DOHH2 (cell line): Measurements from ENCODE around the gene SLC25A11.

ENCODE experiments used
- H3F3A ChIP-seq: fragments of 200-600 bp; sonication (generic), shearing (Covaris generic); 2 replicates; pipeline ENCODE4 v1.6.0; 2016; ENCODE audit warnings: antibody characterized with exemption, mild to moderate bottlenecking; ENCODE audit not compliant: control insufficient read depth, insufficient read depth
- H3K27ac ChIP-seq: fragments of 200-600 bp; sonication (generic); 2 replicates; pipeline ENCODE4 v1.5.1; 2014; ENCODE audit warnings: low read depth, mild to moderate bottlenecking, low read length, moderate library complexity
- H3K27me3 ChIP-seq: fragments of 200-600 bp; sonication (generic); 2 replicates; pipeline ENCODE4 v1.6.1; 2014; ENCODE audit warnings: mild to moderate bottlenecking, low read length, mixed read lengths; ENCODE audit not compliant: control insufficient read depth
- H3K36me3 ChIP-seq: fragments of 200-600 bp; sonication (generic); 2 replicates; pipeline ENCODE4 v1.6.1; 2014; ENCODE audit warnings: mild to moderate bottlenecking, low read length, moderate library complexity, mixed read lengths; ENCODE audit not compliant: control insufficient read depth
- H3K4me1 ChIP-seq: fragments of 200-600 bp; sonication (generic); 2 replicates; pipeline ENCODE4 v1.6.1; 2014; ENCODE audit warnings: mild to moderate bottlenecking, low read length, mixed read lengths; ENCODE audit not compliant: control insufficient read depth
- H3K4me2 ChIP-seq: fragments of 200-600 bp; sonication (generic); 2 replicates; pipeline ENCODE4 v1.6.0; 2014; ENCODE audit warnings: mild to moderate bottlenecking, low read length, moderate library complexity
- H3K4me3 ChIP-seq: fragments of 200-600 bp; sonication (generic); 2 replicates; pipeline ENCODE4 v1.5.1; 2014; ENCODE audit warnings: mild to moderate bottlenecking, low read length, mixed read lengths
- H3K79me2 ChIP-seq: fragments of 200-600 bp; sonication (generic); 2 replicates; pipeline ENCODE4 v1.6.1; 2014; ENCODE audit warnings: mild to moderate bottlenecking, low read length, mixed read lengths; ENCODE audit not compliant: control insufficient read depth
- H3K9me2 ChIP-seq: fragments of 200-600 bp; sonication (generic); replicated peaks from 2 replicates; pipeline ENCODE4 v1.6.1; 2014; ENCODE audit warnings: mild to moderate bottlenecking, low read length, mixed read lengths; ENCODE audit not compliant: control insufficient read depth
- H3K9me3 ChIP-seq: fragments of 200-600 bp; sonication (generic); 2 replicates; pipeline ENCODE4 v1.6.1; 2014; ENCODE audit warnings: antibody characterized with exemption, low read length, mixed read lengths; ENCODE audit not compliant: control insufficient read depth, insufficient read depth
- H4K20me1 ChIP-seq: fragments of 200-600 bp; sonication (generic); 2 replicates; pipeline ENCODE4 v1.6.0; 2014; ENCODE audit warnings: low read depth, mild to moderate bottlenecking, antibody characterized with exemption, low read length, moderate library complexity; ENCODE audit not compliant: control insufficient read depth, insufficient read depth
- CTCF ChIP-seq: fragments of 200-600 bp; sonication (generic); IDR thresholded peaks from one replicate; pipeline ENCODE4 v1.5.1; 2014; ENCODE audit warnings: antibody characterized with exemption, mild to moderate bottlenecking, low read depth, low read length; ENCODE audit not compliant: poor library complexity, severe bottlenecking
- EZH2phosphoT487 ChIP-seq: fragments of 200-600 bp; sonication (generic); IDR thresholded peaks from 2 replicates; pipeline ENCODE4 v1.6.1; 2017; ENCODE audit warnings: borderline replicate concordance, mild to moderate bottlenecking, antibody characterized with exemption, low read length, moderate library complexity, mixed read lengths

The SLC25A11 gene

DNA sequence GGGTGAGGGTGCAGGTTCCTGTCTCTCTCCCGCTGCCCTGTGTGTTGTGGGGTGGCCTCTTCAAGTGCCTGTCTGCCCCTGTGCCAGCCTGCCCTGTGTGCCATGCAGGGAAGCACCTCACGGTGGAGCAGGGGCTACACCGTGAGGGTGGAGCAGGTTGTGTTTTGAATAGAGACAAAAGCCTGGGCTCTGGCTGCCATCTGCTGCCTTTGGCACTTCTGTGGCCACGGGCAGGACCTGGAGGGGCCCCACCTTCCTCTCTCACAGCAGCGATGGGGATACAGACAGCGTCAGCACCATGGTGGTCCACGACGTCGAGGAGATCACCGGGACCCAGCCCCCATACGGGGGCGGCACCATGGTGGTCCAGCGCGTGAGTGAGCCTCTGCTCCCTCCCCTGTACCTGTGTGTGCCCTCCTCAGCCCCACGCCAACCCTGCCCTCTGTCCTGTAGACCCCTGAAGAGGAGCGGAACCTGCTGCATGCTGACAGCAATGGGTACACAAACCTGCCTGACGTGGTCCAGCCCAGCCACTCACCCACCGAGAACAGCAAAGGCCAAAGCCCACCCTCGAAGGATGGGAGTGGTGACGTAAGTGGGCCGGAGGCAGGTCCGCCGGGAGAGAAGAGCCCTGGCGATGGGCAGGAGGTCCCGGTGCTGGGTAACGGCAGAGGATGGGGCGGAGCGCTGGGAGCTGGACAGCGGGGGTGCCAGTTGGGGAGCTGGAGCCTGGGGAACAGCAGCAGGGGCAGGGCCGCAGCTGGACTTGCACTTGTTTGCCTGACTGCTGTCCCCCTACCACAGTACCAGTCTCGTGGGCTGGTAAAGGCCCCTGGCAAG, 45.9 kb downstream of the SLC25A11 start:
- H3F3A ChIP-seq = no peaks in the 10 kb centered on the region
- no peaks in the 10 kb centered on the region for H3K9me2 ChIP-seq
- no peak overlapping the region for H3K27ac ChIP-seq
- TF ChIP-seq EZH2phosphoT487 = no peak
- no peak for TF ChIP-seq CTCF
- no peak overlapping the region for H3K4me3 ChIP-seq
- no peaks in the 10 kb centered on the region for H3K9me3 ChIP-seq
- H3K79me2 ChIP-seq = no peaks in the 10 kb centered on the region
- no peak overlapping the region for H3K4me2 ChIP-seq
- H3K27me3 ChIP-seq = no peaks in the 10 kb centered on the region
- H3K36me3 ChIP-seq = peaks cover 35% of the 10 kb centered on the region
- no peaks in the 10 kb centered on the region for H4K20me1 ChIP-seq
- H3K4me1 ChIP-seq = peaks cover under 1% of the 10 kb centered on the region; the same call in 1 of the 2 replicates

- H3F3A ChIP-seq = no peaks in the 10 kb centered on the region
- H3K36me3 ChIP-seq = peaks cover 37% of the 10 kb centered on the region
- no peak overlapping the region for H3K4me2 ChIP-seq
- no peaks in the 10 kb centered on the region for H3K79me2 ChIP-seq
- no peaks in the 10 kb centered on the region for H4K20me1 ChIP-seq
- no peaks in the 10 kb centered on the region for H3K9me2 ChIP-seq
- no peaks in the 10 kb centered on the region for H3K9me3 ChIP-seq
- no peak overlapping the region for H3K27ac ChIP-seq
- H3K4me1 ChIP-seq = no peaks in the 10 kb centered on the region
- H3K27me3 ChIP-seq = no peaks in the 10 kb centered on the region
- H3K4me3 ChIP-seq = no peak overlapping the region
- TF ChIP-seq EZH2phosphoT487 = no peak
- no peak for TF ChIP-seq CTCF
Observed at GRCh38 chr17:4893272-4893671, 46.6 kb downstream of the SLC25A11 start.

DNA sequence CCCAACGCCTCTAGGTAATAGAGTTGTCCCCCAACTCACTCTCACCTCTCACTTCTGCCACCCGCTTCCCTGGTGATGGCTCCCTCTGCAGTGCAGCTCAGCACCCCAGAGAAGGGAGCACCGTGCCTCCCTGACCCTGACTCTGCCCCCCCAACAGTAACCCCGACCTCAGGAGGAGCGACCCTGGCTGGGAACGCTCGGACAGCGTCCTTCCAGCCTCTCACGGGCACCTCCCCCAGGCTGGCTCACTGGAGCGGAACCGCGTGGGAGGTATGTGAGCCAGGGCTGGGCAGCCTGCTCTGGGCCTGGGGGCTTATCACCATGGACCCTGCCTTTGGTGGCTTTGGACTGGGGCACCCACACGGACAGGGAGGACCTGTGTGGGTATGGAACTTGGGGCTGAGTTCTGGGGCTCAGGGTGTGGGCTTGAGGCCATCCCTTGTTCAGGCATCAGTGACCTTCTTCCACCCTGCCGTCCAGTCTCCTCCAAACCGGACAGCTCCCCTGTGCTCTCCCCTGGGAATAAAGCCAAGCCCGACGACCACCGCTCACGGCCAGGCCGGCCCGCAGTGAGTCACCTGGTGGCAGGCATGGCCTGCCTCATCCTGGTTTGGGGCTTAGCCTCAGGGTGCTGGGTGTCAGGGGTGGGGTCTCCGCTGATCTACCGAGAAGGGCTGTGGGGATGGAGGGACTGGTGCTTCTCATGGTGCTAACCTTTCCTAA, 47.2 kb downstream of the SLC25A11 start:
- H4K20me1 ChIP-seq = no peaks in the 10 kb centered on the region
- H3K4me3 ChIP-seq = no peak overlapping the region
- no peaks in the 10 kb centered on the region for H3K9me2 ChIP-seq
- no peak overlapping the region for H3K4me2 ChIP-seq
- H3F3A ChIP-seq = no peaks in the 10 kb centered on the region
- H3K36me3 ChIP-seq = peaks cover 37% of the 10 kb centered on the region
- no peaks in the 10 kb centered on the region for H3K27me3 ChIP-seq
- H3K9me3 ChIP-seq = no peaks in the 10 kb centered on the region
- TF ChIP-seq CTCF = no peak
- no peak for TF ChIP-seq EZH2phosphoT487
- H3K27ac ChIP-seq = no peak overlapping the region
- no peaks in the 10 kb centered on the region for H3K79me2 ChIP-seq
- no peaks in the 10 kb centered on the region for H3K4me1 ChIP-seq
